Tibial artery (tissue), 4 donors: ENCODE measurements around the gene GSK3B.

Experiments used
- DNase-seq, 2 donors: peaks; one replicate each; pipeline ENCODE4 v3.0.0-alpha.2; 2019
- H3K27ac ChIP-seq, 2 donors: fragments of 200-600 bp; sonication (generic) in 1 of 2; 1 replicate in 1 of 2; 2 replicates in 1 of 2; pipeline ENCODE4 v1.5.1; 2018 to 2019; ENCODE audit warnings: mild to moderate bottlenecking in 1 of 2
- H3K27me3 ChIP-seq, 2 donors: fragments of 200-600 bp; sonication (generic) in 1 of 2; one replicate each; pipeline versions ENCODE4 v1.5.1 to v1.6.0; 2016 to 2019
- H3K36me3 ChIP-seq, 3 donors: fragments of 200-600 bp; sonication (generic) in 2 of 3; one replicate each; pipeline ENCODE4 v1.5.1; 2016 to 2019; ENCODE audit warnings: mild to moderate bottlenecking in 2 of 3
- H3K4me1 ChIP-seq, 4 donors: fragments of 200-600 bp; sonication (generic) in 2 of 4; 1 replicate in 3 of 4; 2 replicates in 1 of 4; pipeline ENCODE4 v1.5.1; 2016 to 2019
- H3K4me3 ChIP-seq, 2 donors: fragments of 200-600 bp; sonication (generic) in 1 of 2; 1 replicate in 1 of 2; 2 replicates in 1 of 2; pipeline ENCODE4 v1.5.1; 2018 to 2019; ENCODE audit warnings: mild to moderate bottlenecking in 2 of 2
- H3K9me3 ChIP-seq, 3 donors: fragments of 200-600 bp; sonication (generic) in 1 of 3; one replicate each; pipeline ENCODE4 v1.5.1; 2016 to 2019
- intact Hi-C: fragments of 100-400 bp; cut with DNase I; formaldehyde crosslinking; loops from one replicate; pipeline ENCODE4 v1.15.0; 2023; ENCODE audit warnings: low total_unique reads
- TF ChIP-seq, protein P1 (sequence below), 2 experiments: fragments of 200-600 bp in 1 of 2; fragments of 450-650 bp in 1 of 2; IDR thresholded peaks; one replicate each; pipeline ENCODE4 v1.5.1; 2017 to 2019; ENCODE audit warnings: antibody characterized with exemption in 2 of 2, mild to moderate bottlenecking in 1 of 2, moderate library complexity in 1 of 2

Gene GSK3B

DNA sequence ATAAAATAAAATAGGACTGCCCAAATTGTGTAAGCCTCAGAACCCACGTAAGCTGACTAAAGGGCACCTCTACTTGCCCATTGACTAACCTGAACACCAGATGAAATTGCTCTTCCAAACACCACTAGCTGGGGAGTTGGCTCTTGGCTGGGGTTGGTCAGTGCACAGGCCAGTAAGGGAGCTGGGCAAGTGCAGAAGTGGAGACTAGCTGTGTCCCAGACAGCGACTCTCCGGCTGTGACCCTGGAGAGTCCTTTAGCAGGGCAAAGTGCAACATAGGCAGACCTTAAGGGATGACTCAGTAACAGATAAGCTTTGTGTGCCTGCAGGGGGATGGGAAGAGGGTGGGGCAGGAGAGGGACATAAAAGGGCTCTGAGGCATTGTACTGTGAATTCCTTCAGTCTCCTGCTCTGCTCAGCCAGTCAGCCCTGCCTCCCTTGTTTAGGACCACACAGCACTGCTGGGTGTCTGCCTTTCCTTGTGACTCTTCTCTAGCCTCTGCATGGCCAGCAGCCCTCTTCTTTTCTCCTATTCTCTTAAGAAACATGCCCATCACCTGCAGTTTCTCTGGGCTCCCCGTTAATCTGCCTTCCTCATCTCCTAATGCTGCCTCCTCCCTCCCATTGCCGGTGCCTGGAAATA is 299.2 kb downstream of the GSK3B start:
- DNase-seq, result no peak
- TF ChIP-seq, protein P1, sequence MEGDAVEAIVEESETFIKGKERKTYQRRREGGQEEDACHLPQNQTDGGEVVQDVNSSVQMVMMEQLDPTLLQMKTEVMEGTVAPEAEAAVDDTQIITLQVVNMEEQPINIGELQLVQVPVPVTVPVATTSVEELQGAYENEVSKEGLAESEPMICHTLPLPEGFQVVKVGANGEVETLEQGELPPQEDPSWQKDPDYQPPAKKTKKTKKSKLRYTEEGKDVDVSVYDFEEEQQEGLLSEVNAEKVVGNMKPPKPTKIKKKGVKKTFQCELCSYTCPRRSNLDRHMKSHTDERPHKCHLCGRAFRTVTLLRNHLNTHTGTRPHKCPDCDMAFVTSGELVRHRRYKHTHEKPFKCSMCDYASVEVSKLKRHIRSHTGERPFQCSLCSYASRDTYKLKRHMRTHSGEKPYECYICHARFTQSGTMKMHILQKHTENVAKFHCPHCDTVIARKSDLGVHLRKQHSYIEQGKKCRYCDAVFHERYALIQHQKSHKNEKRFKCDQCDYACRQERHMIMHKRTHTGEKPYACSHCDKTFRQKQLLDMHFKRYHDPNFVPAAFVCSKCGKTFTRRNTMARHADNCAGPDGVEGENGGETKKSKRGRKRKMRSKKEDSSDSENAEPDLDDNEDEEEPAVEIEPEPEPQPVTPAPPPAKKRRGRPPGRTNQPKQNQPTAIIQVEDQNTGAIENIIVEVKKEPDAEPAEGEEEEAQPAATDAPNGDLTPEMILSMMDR (IDR thresholded peaks at IDR 0.05), result no peak

DNA sequence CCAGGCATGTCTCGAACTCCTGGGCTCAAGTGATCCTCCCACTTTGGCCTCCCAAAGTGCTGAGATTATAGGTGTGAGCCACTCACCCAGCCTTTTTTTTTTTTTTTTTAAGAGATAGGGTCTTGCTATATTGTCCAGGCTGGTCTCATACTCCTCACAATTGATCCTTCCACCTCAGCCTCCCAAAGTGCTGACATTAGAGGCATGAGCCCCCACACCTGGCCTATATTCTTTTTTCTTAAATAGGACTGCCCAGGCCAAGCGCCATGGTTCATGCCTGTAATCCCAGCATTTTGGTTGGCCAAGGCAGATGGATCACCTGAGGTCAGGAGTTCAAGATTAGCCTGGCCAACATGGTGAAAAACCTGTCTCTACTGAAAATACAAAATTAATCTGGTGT is 299.8 kb downstream of the GSK3B start:
- Histone ChIP-seq H3K9me3 (no peaks in the 10 kb centered on the region), H3K27me3 (no peaks in the 10 kb centered on the region), H3K4me1 (no peaks in the 10 kb centered on the region), H3K36me3 (no peaks in the 10 kb centered on the region), H3K27ac (no peak overlapping the region), H3K4me3 (no peak overlapping the region)
- intact Hi-C loops, result no loop called here
- TF ChIP-seq, protein P1 (IDR thresholded peaks at IDR 0.05), result no peak
- no peak for DNase-seq

More for the DNA sequence above, 299.2 kb downstream of the GSK3B start:
- Histone ChIP-seq H3K27me3 (no peaks in the 10 kb centered on the region), H3K27ac (no peak overlapping the region), H3K36me3 (no peaks in the 10 kb centered on the region), H3K4me3 (no peak overlapping the region), H3K4me1 (no peaks in the 10 kb centered on the region), H3K9me3 (no peaks in the 10 kb centered on the region)
- intact Hi-C loops, result no loop called here

DNA sequence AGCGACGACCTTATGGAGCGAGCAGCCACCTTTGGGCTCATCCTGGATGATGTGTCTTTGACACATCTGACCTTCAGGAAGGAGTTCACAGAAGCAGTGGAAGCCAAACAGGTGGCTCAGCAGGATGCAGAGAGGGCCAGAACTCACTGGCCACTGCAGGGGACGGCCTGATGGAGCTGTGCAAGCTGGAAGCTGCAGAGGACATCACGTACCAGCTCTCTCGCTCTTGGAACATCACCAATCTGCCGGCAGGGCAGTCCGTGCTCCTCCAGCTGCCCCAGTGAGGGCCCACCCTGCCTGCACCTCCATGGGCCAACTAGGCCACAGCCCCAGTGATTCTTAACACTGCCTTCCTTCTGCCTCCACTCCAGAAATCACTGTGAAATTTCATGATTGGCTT is 302.0 kb downstream of the GSK3B start:
- no peaks in the 10 kb centered on the region for H3K9me3 ChIP-seq
- no peaks in the 10 kb centered on the region for H3K27me3 ChIP-seq
- no peak overlapping the region for H3K27ac ChIP-seq
- no peaks in the 10 kb centered on the region for H3K36me3 ChIP-seq
- no peak overlapping the region for H3K4me3 ChIP-seq
- H3K4me1 ChIP-seq, result no peaks in the 10 kb centered on the region
- intact Hi-C loops, result no loop called here
- no peak for DNase-seq
- TF ChIP-seq, protein P1 (IDR thresholded peaks at IDR 0.05), result no peak

DNA sequence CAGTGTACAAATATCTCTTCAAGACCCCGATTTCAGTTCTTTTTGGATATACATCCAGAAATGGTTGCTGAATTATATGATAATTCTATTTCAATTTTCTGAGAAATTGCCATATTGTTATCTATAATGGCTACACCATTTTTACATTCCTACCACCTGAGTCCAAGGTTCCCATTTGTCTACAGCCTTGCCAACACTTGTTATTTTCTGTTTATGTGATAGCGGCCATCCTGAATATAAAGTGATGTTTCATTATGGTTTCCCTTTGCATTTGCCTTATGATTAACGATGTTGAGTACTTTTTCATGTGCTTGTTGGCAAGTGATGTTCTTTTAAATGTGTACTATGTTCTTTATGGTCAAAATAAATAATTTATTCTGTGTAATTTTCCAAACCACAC is 303.9 kb downstream of the GSK3B start:
- TF ChIP-seq, protein P1 (IDR thresholded peaks at IDR 0.05), result no peak
- Histone ChIP-seq H3K4me1 (no peaks in the 10 kb centered on the region), H3K27ac (no peak overlapping the region), H3K9me3 (no peaks in the 10 kb centered on the region), H3K4me3 (no peak overlapping the region), H3K27me3 (no peaks in the 10 kb centered on the region), H3K36me3 (no peaks in the 10 kb centered on the region)
- intact Hi-C loops, result no loop called here
- DNase-seq, result no peak

DNA sequence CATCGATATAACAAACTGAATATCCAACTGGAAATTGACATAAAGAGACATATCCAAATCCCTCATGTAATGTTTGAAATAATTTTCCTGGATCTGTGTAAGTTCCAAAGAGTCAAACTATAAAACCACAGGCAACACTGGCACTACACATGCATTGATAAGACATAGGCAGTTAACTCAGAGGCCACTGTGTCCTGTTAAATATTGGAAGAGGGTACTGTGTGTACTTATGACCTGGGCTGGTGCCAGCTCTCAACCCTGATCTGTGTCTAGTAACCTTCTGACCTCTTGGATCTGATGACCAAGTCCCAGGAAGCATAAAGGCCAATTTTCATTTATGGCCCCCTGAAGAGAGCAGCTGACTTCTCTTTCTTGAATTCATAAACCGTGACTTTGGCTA is 307.8 kb downstream of the GSK3B start:
- Histone ChIP-seq H3K27me3 (no peaks in the 10 kb centered on the region), H3K4me1 (no peaks in the 10 kb centered on the region), H3K9me3 (no peaks in the 10 kb centered on the region), H3K27ac (no peak overlapping the region), H3K4me3 (no peak overlapping the region), H3K36me3 (no peaks in the 10 kb centered on the region)
- intact Hi-C loops, result no loop called here
- no peak for DNase-seq
- TF ChIP-seq, protein P1 (IDR thresholded peaks at IDR 0.05), result no peak

DNA sequence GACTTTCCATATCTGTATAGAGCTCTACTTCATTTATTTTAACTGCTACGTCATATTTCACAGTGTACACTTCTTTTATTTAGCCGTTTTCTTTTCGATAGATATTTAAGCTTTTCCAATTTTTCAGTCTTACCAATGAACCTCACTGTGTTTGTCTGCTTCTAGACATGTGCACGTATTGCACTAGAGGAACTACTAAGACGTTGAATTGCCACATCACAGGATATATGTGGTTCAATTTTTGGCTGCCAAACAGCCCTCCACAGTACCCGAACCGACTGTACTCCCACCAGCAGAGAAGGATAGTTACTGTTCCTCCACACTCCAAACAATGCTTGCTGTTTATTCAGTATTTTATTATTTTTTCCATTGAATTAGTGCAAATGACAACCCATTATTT is 310.4 kb downstream of the GSK3B start:
- Histone ChIP-seq H3K4me1 (no peaks in the 10 kb centered on the region), H3K27ac (no peak overlapping the region), H3K4me3 (no peak overlapping the region), H3K36me3 (no peaks in the 10 kb centered on the region), H3K27me3 (no peaks in the 10 kb centered on the region), H3K9me3 (no peaks in the 10 kb centered on the region)
- no peak for DNase-seq
- intact Hi-C loops, result no loop called here
- TF ChIP-seq, protein P1 (IDR thresholded peaks at IDR 0.05), result no peak
